HCT116 (cell line): Measurements from ENCODE around the gene PTGER3.

ENCODE experiments used
- CBX3 ChIP-seq: IDR thresholded peaks from 2 replicates; pipeline ENCODE4 v1.6.1; 2012; ENCODE audit warnings: low read depth
- EGR1 ChIP-seq: IDR thresholded peaks from 2 replicates; pipeline ENCODE4 v1.6.1; 2012; ENCODE audit warnings: low read depth
- EZH2 ChIP-seq: fragments of 200-600 bp; sonication (generic); IDR thresholded peaks from 2 replicates; pipeline ENCODE4 v1.6.1; 2017; ENCODE audit warnings: antibody characterized with exemption, mixed run types
- JUND ChIP-seq: IDR thresholded peaks from 2 replicates; pipeline ENCODE4 v1.6.1; 2012
- MAX ChIP-seq: IDR thresholded peaks from 2 replicates; pipeline ENCODE4 v1.6.1; 2012
- POLR2A ChIP-seq: IDR thresholded peaks from 2 replicates; pipeline ENCODE4 v1.7.0; 2011; ENCODE audit warnings: borderline replicate concordance; ENCODE audit not compliant: insufficient read depth, insufficient read length; ENCODE audit errors: extremely low read depth
- POLR2AphosphoS5 ChIP-seq: IDR thresholded peaks from 2 replicates; pipeline ENCODE4 v1.6.1; 2011; ENCODE audit warnings: mild to moderate bottlenecking, low read depth, low read length, moderate library complexity
- RAD21 ChIP-seq: IDR thresholded peaks from 2 replicates; pipeline ENCODE4 v1.6.1; 2012; ENCODE audit warnings: low read depth, mild to moderate bottlenecking
- SP1 ChIP-seq: IDR thresholded peaks from 2 replicates; pipeline ENCODE4 v1.6.1; 2012; ENCODE audit warnings: low read depth
- SRF ChIP-seq: IDR thresholded peaks from 2 replicates; pipeline ENCODE4 v1.6.1; 2012; ENCODE audit warnings: low read depth
- ZBTB33 ChIP-seq: IDR thresholded peaks from 2 replicates; pipeline ENCODE4 v1.6.1; 2011; ENCODE audit warnings: mild to moderate bottlenecking, low read length, moderate library complexity; ENCODE audit not compliant: insufficient replicate concordance; ENCODE audit errors: extremely low read depth
- ZNF274 ChIP-seq: fragments of 200-500 bp; sonication (Bioruptor generic); IDR thresholded peaks from 2 replicates; pipeline ENCODE4 v1.6.1; 2014; ENCODE audit warnings: mild to moderate bottlenecking, low read depth, low read length, inconsistent platforms
- TF ChIP-seq, protein P1 (sequence below), 3 experiments: fragments of 200-600 bp in 1 of 3; sonication (generic) in 1 of 3; IDR thresholded peaks in 2 of 3; conservative IDR thresholded peaks in 1 of 3; 2 replicates each; pipeline ENCODE4 v1.5.1; 2012 to 2017; ENCODE audit warnings: low read depth in 2 of 3, low read length in 2 of 3, antibody characterized with exemption in 1 of 3, borderline replicate concordance in 1 of 3, control low read depth in 1 of 3, mild to moderate bottlenecking in 1 of 3, mixed read lengths in 1 of 3, mixed run types in 1 of 3, moderate library complexity in 1 of 3; ENCODE audit not compliant: insufficient read depth in 1 of 3

GRCh38 chr1:71019233-71019969 lies 28.2 kb downstream of the PTGER3 start:
- TF ChIP-seq, protein P1, sequence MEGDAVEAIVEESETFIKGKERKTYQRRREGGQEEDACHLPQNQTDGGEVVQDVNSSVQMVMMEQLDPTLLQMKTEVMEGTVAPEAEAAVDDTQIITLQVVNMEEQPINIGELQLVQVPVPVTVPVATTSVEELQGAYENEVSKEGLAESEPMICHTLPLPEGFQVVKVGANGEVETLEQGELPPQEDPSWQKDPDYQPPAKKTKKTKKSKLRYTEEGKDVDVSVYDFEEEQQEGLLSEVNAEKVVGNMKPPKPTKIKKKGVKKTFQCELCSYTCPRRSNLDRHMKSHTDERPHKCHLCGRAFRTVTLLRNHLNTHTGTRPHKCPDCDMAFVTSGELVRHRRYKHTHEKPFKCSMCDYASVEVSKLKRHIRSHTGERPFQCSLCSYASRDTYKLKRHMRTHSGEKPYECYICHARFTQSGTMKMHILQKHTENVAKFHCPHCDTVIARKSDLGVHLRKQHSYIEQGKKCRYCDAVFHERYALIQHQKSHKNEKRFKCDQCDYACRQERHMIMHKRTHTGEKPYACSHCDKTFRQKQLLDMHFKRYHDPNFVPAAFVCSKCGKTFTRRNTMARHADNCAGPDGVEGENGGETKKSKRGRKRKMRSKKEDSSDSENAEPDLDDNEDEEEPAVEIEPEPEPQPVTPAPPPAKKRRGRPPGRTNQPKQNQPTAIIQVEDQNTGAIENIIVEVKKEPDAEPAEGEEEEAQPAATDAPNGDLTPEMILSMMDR (IDR thresholded peaks at IDR 0.05 in 2 of 3, conservative IDR thresholded peaks at IDR 0.05 in 1 of 3; ENCODE audit: borderline replicate concordance in 1 of 3, insufficient read depth in 1 of 3, low read depth in 2 of 3, low read length in 2 of 3), result no peak
- TF ChIP-seq ZBTB33 (no peak), POLR2AphosphoS5 (no peak), EGR1 (no peak), EZH2 (no peak), SP1 (no peak), POLR2A (no peak), MAX (no peak), ZNF274 (no peak), RAD21 (no peak), CBX3 (no peak), SRF (no peak), JUND (no peak)
